HepG2 (cell line): ENCODE results near the gene POU2AF3. TPM values are rescaled to one million over a fixed set of nuclear protein-coding genes. Genes with fewer than 3 reads are reported as not detected.

Experiments used
- DPF2 ChIP-seq: sonication (generic); formaldehyde crosslinking; IDR thresholded peaks from 2 replicates; pipeline ENCODE4 v1.4.0; 2020; ENCODE audit warnings: mild to moderate bottlenecking, low read depth, missing genetic modification reagents, borderline replicate concordance
- IKZF4 ChIP-seq: sonication (generic); formaldehyde crosslinking; IDR thresholded peaks from 2 replicates; pipeline ENCODE4 v1.5.1; 2020; ENCODE audit warnings: borderline replicate concordance, mild to moderate bottlenecking, low read depth, missing genetic modification reagents; ENCODE audit errors: not compliant biosample characterization
- KAT7 ChIP-seq: IDR thresholded peaks from 2 replicates; pipeline ENCODE4 v1.6.1; 2018; ENCODE audit warnings: borderline replicate concordance, missing compliant biosample characterization
- KDM2A ChIP-seq: sonication (generic); formaldehyde crosslinking; IDR thresholded peaks from 2 replicates; pipeline ENCODE4 v1.4.0; 2020; ENCODE audit warnings: low read depth, missing genetic modification reagents, borderline replicate concordance
- KMT2A ChIP-seq: sonication (generic); formaldehyde crosslinking; IDR thresholded peaks from 2 replicates; pipeline ENCODE4 v1.4.0; 2020; ENCODE audit warnings: missing genetic modification reagents
- MTA1 ChIP-seq: sonication (generic); formaldehyde crosslinking; IDR thresholded peaks from 2 replicates; pipeline ENCODE4 v1.4.0; 2020; ENCODE audit warnings: missing genetic modification reagents, mild to moderate bottlenecking, borderline replicate concordance
- RBM22 ChIP-seq: fragments of 200-400 bp; formaldehyde crosslinking; optimal IDR thresholded peaks from 2 replicates; pipeline ENCODE3; 2017; ENCODE audit warnings: mild to moderate bottlenecking, low read length, moderate library complexity
- RFX5 ChIP-seq: IDR thresholded peaks from 2 replicates; pipeline ENCODE4 v1.6.1; 2011; ENCODE audit warnings: low read depth, low read length, improper control_type of control experiment
- SMARCC2 ChIP-seq: fragments of 450-650 bp; IDR thresholded peaks from 2 replicates; pipeline ENCODE4 v1.6.1; 2017; ENCODE audit warnings: antibody characterized with exemption, mild to moderate bottlenecking
- SMYD3 ChIP-seq: sonication (generic); formaldehyde crosslinking; IDR thresholded peaks from 2 replicates; pipeline ENCODE4 v1.8.1; 2023; ENCODE audit warnings: mild to moderate bottlenecking, missing genetic modification reagents
- TRAFD1 ChIP-seq: sonication (generic); formaldehyde crosslinking; IDR thresholded peaks from 2 replicates; pipeline ENCODE4 v1.5.1; 2020; ENCODE audit warnings: missing genetic modification reagents, mild to moderate bottlenecking, borderline replicate concordance
- ZNF18 ChIP-seq: sonication (generic); formaldehyde crosslinking; IDR thresholded peaks from 2 replicates; pipeline ENCODE4 v1.8.0; 2022; ENCODE audit warnings: mild to moderate bottlenecking, missing genetic modification reagents; ENCODE audit not compliant: insufficient replicate concordance
- ZNF569 ChIP-seq: sonication (generic); formaldehyde crosslinking; IDR thresholded peaks from 2 replicates; pipeline ENCODE4 v1.5.0; 2020; ENCODE audit warnings: mild to moderate bottlenecking, missing genetic modification reagents, moderate library complexity, borderline replicate concordance
- polyA plus RNA-seq, 8 experiments: library from polyadenylated mRNA; depleted of rRNA in 3 of 8; stranded (reverse) in 7 of 8; unstranded in 1 of 8; fragments of >200 nt; fragmentation: Illumina TruSeq in 4 of 8; extraction: Trizol in 4 of 8; gene quantifications; 2 replicates each; pipeline versions ENCODE4 v1.2.1 to v1.2.3, GENCODE V29; 2011 to 2016; ENCODE audit warnings: low read depth in 4 of 8, missing spikeins in 1 of 8, mixed read lengths in 1 of 8; ENCODE audit not compliant: insufficient read depth in 1 of 8
- total RNA-seq, 5 experiments: library from RNA; depleted of rRNA; stranded (reverse); fragments of >200 nt; fragmentation: Illumina TruSeq; extraction: Trizol; gene quantifications; 2 replicates each; pipeline ENCODE4 v1.2.3, GENCODE V29; 2016; ENCODE audit warnings: low read depth in 1 of 5
- TF ChIP-seq, protein P1 (sequence below): sonication (generic); formaldehyde crosslinking; IDR thresholded peaks from 2 replicates; pipeline ENCODE4 v1.4.0; 2020; ENCODE audit warnings: mild to moderate bottlenecking, missing genetic modification reagents
- TF ChIP-seq, protein P2 (sequence below): sonication (generic); formaldehyde crosslinking; IDR thresholded peaks from 2 replicates; pipeline ENCODE4 v1.8.1; 2023; ENCODE audit warnings: mild to moderate bottlenecking, missing genetic modification reagents, borderline replicate concordance
- TF ChIP-seq, protein P3 (sequence below): fragments of 450-650 bp; IDR thresholded peaks from 2 replicates; pipeline ENCODE4 v1.6.1; 2016
- TF ChIP-seq, protein P4 (sequence below): sonication (generic); formaldehyde crosslinking; IDR thresholded peaks from 2 replicates; pipeline ENCODE4 v1.4.0; 2020; ENCODE audit warnings: mild to moderate bottlenecking, missing genetic modification reagents
- TF ChIP-seq, protein P5 (sequence below): sonication (generic); formaldehyde crosslinking; IDR thresholded peaks from 2 replicates; pipeline ENCODE4 v1.5.1; 2020; ENCODE audit warnings: missing genetic modification reagents, mild to moderate bottlenecking, borderline replicate concordance

POU2AF3 gene
- total and polyA plus RNA-seq, 2 of the 13 experiments (the other 11 are each of a cell fraction or from before 2014, with no cell fraction given): 7.8 to 71.2 TPM

- TF ChIP-seq, protein P1, sequence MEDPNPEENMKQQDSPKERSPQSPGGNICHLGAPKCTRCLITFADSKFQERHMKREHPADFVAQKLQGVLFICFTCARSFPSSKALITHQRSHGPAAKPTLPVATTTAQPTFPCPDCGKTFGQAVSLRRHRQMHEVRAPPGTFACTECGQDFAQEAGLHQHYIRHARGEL (CRISPR knock-in tag): no peak
- TF ChIP-seq DPF2 (peak; percentile 70; the same call in 1 of the 2 replicates), KMT2A (CRISPR knock-in tag) (peak; percentile 44; the same call in 1 of the 2 replicates), SMARCC2 (no peak), KAT7 (CRISPR knock-in tag) (no peak; the same call in 1 of the 2 replicates), RBM22 (no peak), RFX5 (no peak), IKZF4 (CRISPR knock-in tag) (no peak), ZNF569 (no peak), KDM2A (CRISPR knock-in tag) (no peak), ZNF18 (CRISPR knock-in tag) (peak; percentile 63), TRAFD1 (no peak; the same call in 1 of the 2 replicates), SMYD3 (CRISPR knock-in tag) (no peak), MTA1 (CRISPR knock-in tag) (peak; percentile 78; the same call in 1 of the 2 replicates)
- TF ChIP-seq, protein P2, sequence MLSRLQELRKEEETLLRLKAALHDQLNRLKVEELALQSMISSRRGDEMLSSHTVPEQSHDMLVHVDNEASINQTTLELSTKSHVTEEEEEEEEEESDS (CRISPR knock-in tag): 0 out of 2 replicates have a peak, but pooled peaks have one; percentile 8
- TF ChIP-seq, protein P3, sequence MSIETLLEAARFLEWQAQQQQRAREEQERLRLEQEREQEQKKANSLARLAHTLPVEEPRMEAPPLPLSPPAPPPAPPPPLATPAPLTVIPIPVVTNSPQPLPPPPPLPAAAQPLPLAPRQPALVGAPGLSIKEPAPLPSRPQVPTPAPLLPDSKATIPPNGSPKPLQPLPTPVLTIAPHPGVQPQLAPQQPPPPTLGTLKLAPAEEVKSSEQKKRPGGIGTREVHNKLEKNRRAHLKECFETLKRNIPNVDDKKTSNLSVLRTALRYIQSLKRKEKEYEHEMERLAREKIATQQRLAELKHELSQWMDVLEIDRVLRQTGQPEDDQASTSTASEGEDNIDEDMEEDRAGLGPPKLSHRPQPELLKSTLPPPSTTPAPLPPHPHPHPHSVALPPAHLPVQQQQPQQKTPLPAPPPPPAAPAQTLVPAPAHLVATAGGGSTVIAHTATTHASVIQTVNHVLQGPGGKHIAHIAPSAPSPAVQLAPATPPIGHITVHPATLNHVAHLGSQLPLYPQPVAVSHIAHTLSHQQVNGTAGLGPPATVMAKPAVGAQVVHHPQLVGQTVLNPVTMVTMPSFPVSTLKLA: no peak
- TF ChIP-seq, protein P4, sequence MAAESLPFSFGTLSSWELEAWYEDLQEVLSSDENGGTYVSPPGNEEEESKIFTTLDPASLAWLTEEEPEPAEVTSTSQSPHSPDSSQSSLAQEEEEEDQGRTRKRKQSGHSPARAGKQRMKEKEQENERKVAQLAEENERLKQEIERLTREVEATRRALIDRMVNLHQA (CRISPR knock-in tag): no peak
- TF ChIP-seq, protein P5, sequence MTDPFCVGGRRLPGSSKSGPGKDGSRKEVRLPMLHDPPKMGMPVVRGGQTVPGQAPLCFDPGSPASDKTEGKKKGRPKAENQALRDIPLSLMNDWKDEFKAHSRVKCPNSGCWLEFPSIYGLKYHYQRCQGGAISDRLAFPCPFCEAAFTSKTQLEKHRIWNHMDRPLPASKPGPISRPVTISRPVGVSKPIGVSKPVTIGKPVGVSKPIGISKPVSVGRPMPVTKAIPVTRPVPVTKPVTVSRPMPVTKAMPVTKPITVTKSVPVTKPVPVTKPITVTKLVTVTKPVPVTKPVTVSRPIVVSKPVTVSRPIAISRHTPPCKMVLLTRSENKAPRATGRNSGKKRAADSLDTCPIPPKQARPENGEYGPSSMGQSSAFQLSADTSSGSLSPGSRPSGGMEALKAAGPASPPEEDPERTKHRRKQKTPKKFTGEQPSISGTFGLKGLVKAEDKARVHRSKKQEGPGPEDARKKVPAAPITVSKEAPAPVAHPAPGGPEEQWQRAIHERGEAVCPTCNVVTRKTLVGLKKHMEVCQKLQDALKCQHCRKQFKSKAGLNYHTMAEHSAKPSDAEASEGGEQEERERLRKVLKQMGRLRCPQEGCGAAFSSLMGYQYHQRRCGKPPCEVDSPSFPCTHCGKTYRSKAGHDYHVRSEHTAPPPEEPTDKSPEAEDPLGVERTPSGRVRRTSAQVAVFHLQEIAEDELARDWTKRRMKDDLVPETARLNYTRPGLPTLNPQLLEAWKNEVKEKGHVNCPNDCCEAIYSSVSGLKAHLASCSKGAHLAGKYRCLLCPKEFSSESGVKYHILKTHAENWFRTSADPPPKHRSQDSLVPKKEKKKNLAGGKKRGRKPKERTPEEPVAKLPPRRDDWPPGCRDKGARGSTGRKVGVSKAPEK (CRISPR knock-in tag): 0 out of 2 replicates have a peak, but pooled peaks have one; percentile 83
Observed at GRCh38 chr11:111334532-111335502, 36.5 kb downstream of the POU2AF3 start (continued).
